Measurements from ENCODE around the gene PIKFYVE. TPM values are rescaled to one million over a fixed set of nuclear protein-coding genes. Genes with fewer than 3 reads are reported as not detected.

Gene PIKFYVE
- total and polyA plus RNA-seq, 2 donors (not counting 1 experiment from before 2014, with no cell fraction given) = 20.3 to 80.9 TPM

DNA sequence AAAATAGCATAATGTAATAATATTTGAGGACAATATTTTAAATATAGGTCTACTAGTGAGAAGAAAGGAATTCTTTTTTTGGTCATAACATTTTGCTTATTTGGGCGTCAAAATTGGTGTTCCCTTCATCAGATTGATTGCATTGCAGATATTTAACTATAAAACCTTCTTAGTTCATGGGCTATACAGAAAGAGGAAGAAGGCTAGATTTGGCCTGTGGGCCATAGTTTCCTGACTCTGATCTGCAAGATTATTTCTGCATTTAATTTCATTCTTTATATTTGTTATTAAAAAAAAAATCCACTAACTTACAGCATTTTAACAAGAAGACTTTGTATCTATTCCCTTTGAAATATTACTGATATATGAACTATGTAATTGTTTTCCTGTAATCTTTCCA, 31.9 kb downstream of the PIKFYVE start:
- Histone ChIP-seq H2AFZ (ENCODE audit: insufficient read depth, low read depth, low read length, poor library complexity, severe bottlenecking) (no peak overlapping the region), H3K4me3 (ENCODE audit: control extremely low read depth in 1 of 5, extremely low read depth in 1 of 5, insufficient read depth in 1 of 5, low read depth in 2 of 5, low read length in 4 of 5) (no peak overlapping the region), H3K4me2 (replicated peaks; ENCODE audit: low read depth, low read length, poor library complexity, severe bottlenecking) (peak overlapping the region; percentile 9), H3K79me2 (ENCODE audit: control insufficient read depth, insufficient read depth, low read length) (peaks cover 67% of the 10 kb centered on the region), H3K9ac (ENCODE audit: low read length) (no peak overlapping the region), H3K27me3 (replicated peaks in 1 of 4; ENCODE audit: control extremely low read depth in 1 of 4, control insufficient read depth in 3 of 4, insufficient read depth in 4 of 4, low read length in 3 of 4) (no peaks in the 10 kb centered on the region), H3K9me3 (ENCODE audit: control extremely low read depth in 1 of 3, control insufficient read depth in 2 of 3, insufficient read depth in 1 of 3, low read length in 2 of 3) (no peaks in the 10 kb centered on the region), H3K27ac (ENCODE audit: low read length in 2 of 2) (no peak overlapping the region), H3K36me3 (replicated peaks in 1 of 2; ENCODE audit: control extremely low read depth in 1 of 2, control insufficient read depth in 1 of 2, extremely low read depth in 1 of 2, insufficient read depth in 2 of 2, low read length in 1 of 2) (peaks cover 11 to 53% of the 10 kb centered on the region in 2 experiments), H3K4me1 (ENCODE audit: control insufficient read depth in 2 of 2, insufficient read depth in 2 of 2, low read length in 2 of 2) (peaks cover 14 to 18% of the 10 kb centered on the region in 2 donors), H4K20me1 (ENCODE audit: control insufficient read depth, insufficient read depth, low read length, poor library complexity, severe bottlenecking) (no peaks in the 10 kb centered on the region)
- TF ChIP-seq EZH2 (IDR thresholded peaks at IDR 0.05; ENCODE audit: borderline replicate concordance, insufficient read depth, low read depth, low read length, poor library complexity, severe bottlenecking) (no peak), CTCF (IDR thresholded peaks at IDR 0.05) (no peak)
- no peak overlapping the region for H3K4me3 Mint-ChIP-seq
- no peak overlapping the region for H3K27ac Mint-ChIP-seq
- H3K9me3 Mint-ChIP-seq (ENCODE audit: insufficient read depth) = no peaks in the 10 kb centered on the region
- intact Hi-C loops (cut with micrococcal nuclease) = loop anchor here (2.0 kb wide), 1 partner anchor 13 kb away; no protein-coding TSS in a partner anchor
- WGBS (ENCODE audit: insufficient coverage) = no CpG with 5 or more reads among the region's 1 CpG
- no peaks in the 10 kb centered on the region for H3K27me3 Mint-ChIP-seq
- peaks cover 41% of the 10 kb centered on the region for H3K4me1 Mint-ChIP-seq
- DNase-seq (no peak), ATAC-seq (ENCODE audit: low read depth) (no peak)
- ChIA-PET POLR2A (no interaction called here), CTCF (no interaction called here)

DNA sequence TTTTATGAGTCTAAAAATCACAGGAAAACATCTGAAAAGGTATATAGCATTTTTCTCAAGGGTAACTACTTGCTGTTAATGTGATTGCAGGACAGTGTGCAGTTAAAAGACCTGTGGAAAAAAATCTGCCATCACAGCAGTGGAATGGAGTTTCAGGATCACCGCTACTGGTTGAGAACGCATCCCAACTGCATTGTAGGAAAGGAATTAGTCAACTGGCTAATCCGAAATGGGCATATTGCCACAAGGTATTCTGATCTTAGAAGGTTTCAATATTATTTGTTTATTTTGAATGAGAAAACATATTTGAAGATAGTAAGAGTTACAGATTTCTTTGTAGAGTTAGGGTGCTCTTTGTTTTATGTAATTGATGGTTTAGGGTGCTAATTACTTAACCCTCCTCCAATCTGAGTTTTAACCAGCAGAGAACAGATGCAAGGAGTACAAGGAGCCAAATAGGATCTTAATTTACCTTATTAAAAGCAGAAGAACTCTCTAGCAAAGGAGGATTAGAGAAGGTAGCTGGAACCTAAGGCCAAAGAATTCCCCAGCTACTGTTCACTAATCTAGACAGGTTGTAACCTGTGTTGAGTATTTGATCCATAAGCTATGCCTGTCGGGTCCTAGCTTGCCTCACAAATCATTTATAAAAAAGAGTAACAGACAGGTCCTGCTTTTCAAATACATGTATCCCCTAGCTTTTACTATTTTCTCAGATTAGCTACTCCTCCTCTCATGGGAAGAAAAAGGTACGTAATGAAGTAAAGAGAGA, 35.0 kb downstream of the PIKFYVE start:
- Histone ChIP-seq H3K4me3 (ENCODE audit: control extremely low read depth in 1 of 5, extremely low read depth in 1 of 5, insufficient read depth in 1 of 5, low read depth in 2 of 5, low read length in 4 of 5) (no peak overlapping the region), H3K4me1 (ENCODE audit: control insufficient read depth in 2 of 2, insufficient read depth in 2 of 2, low read length in 2 of 2) (no peaks in the 10 kb centered on the region), H3K27ac (ENCODE audit: low read length in 2 of 2) (peak overlapping the region in 1 of 2 donors; percentile 14), H3K4me2 (replicated peaks; ENCODE audit: low read depth, low read length, poor library complexity, severe bottlenecking) (no peak overlapping the region), H3K27me3 (replicated peaks in 1 of 4; ENCODE audit: control extremely low read depth in 1 of 4, control insufficient read depth in 3 of 4, insufficient read depth in 4 of 4, low read length in 3 of 4) (no peaks in the 10 kb centered on the region), H3K36me3 (replicated peaks in 1 of 2; ENCODE audit: control extremely low read depth in 1 of 2, control insufficient read depth in 1 of 2, extremely low read depth in 1 of 2, insufficient read depth in 2 of 2, low read length in 1 of 2) (peaks cover 20 to 66% of the 10 kb centered on the region in 2 experiments), H3K9ac (ENCODE audit: low read length) (no peak overlapping the region), H4K20me1 (ENCODE audit: control insufficient read depth, insufficient read depth, low read length, poor library complexity, severe bottlenecking) (no peaks in the 10 kb centered on the region), H2AFZ (ENCODE audit: insufficient read depth, low read depth, low read length, poor library complexity, severe bottlenecking) (no peak overlapping the region), H3K9me3 (ENCODE audit: control extremely low read depth in 1 of 3, control insufficient read depth in 2 of 3, insufficient read depth in 1 of 3, low read length in 2 of 3) (no peaks in the 10 kb centered on the region), H3K79me2 (ENCODE audit: control insufficient read depth, insufficient read depth, low read length) (peaks cover 39% of the 10 kb centered on the region)
- ChIA-PET CTCF (interaction anchor here (1.1 kb wide), 1 partner anchor 14 kb away, joined by 3 read pairs; no protein-coding TSS in a partner anchor), POLR2A (no interaction called here)
- intact Hi-C loops (cut with micrococcal nuclease) = loop anchor here (5.0 kb wide), 1 partner anchor 36 kb away; no protein-coding TSS in a partner anchor
- peaks cover 17% of the 10 kb centered on the region for H3K4me1 Mint-ChIP-seq
- no peak overlapping the region for H3K4me3 Mint-ChIP-seq
- TF ChIP-seq EZH2 (IDR thresholded peaks at IDR 0.05; ENCODE audit: borderline replicate concordance, insufficient read depth, low read depth, low read length, poor library complexity, severe bottlenecking) = no peak
- no peak for TF ChIP-seq CTCF (IDR thresholded peaks at IDR 0.05)
- H3K9me3 Mint-ChIP-seq (ENCODE audit: insufficient read depth) = no peaks in the 10 kb centered on the region
- WGBS (ENCODE audit: insufficient coverage) = 87% methylated on average over 3 of the region's 5 CpGs
- DNase-seq (no peak), ATAC-seq (ENCODE audit: low read depth) (no peak)
- no peak overlapping the region for H3K27ac Mint-ChIP-seq
- H3K27me3 Mint-ChIP-seq = no peaks in the 10 kb centered on the region
